WTC11 (cell line): ENCODE measurements around the gene DNAH7. TPM values are rescaled to one million over a fixed set of nuclear protein-coding genes. Genes with fewer than 3 reads are reported as not detected.

ENCODE experiments used
- ATAC-seq: fragments of 200-7000 bp; cut with Tn5 transposase; 2 replicates; pipeline ENCODE4 v1.10.0; 2021; ENCODE audit warnings: mild to moderate bottlenecking, moderate library complexity
- CTCF ChIA-PET: fragments of 300-600 bp; sonication (Branson Sonifier 250); formaldehyde crosslinking; loops from one replicate; lab custom pipeline; 2021; ENCODE audit warnings: antibody characterized with exemption; lab: Charles Lee
- POLR2A ChIA-PET: fragments of 350-600 bp; sonication (Branson Sonifier 250); formaldehyde crosslinking; loops from one replicate; lab custom pipeline; 2021; ENCODE audit warnings: antibody characterized with exemption; lab: Charles Lee
- DNase-seq: peaks from one replicate; pipeline ENCODE4 v3.0.0; 2021; ENCODE audit warnings: low spot score
- H3K27ac Mint-ChIP-seq: 2 replicates; pipeline ENCODE4 v1.8.0; 2021; ENCODE audit warnings: mixed read lengths
- H3K27me3 Mint-ChIP-seq: 2 replicates; pipeline ENCODE4 v1.8.0; 2021; ENCODE audit warnings: low read depth, mild to moderate bottlenecking, moderate library complexity, mixed read lengths
- H3K36me3 Mint-ChIP-seq: 2 replicates; pipeline ENCODE4 v1.8.0; 2021; ENCODE audit warnings: mixed read lengths
- H3K4me1 Mint-ChIP-seq: 2 replicates; pipeline ENCODE4 v1.8.0; 2022; ENCODE audit warnings: mixed read lengths
- H3K4me3 Mint-ChIP-seq: 2 replicates; pipeline ENCODE4 v1.8.0; 2021; ENCODE audit warnings: mild to moderate bottlenecking, moderate library complexity, mixed read lengths
- H3K9me3 Mint-ChIP-seq: 2 replicates; pipeline ENCODE4 v1.8.0; 2021; ENCODE audit warnings: mixed read lengths
- CBFB ChIP-seq: sonication (generic); formaldehyde crosslinking; IDR thresholded peaks from 2 replicates; pipeline ENCODE4 v1.8.1; 2022; ENCODE audit warnings: mild to moderate bottlenecking, low read depth, missing genetic modification reagents
- E2F4 ChIP-seq: sonication (generic); formaldehyde crosslinking; IDR thresholded peaks from 2 replicates; pipeline ENCODE4 v1.8.1; 2022; ENCODE audit warnings: low read depth, mild to moderate bottlenecking, moderate library complexity, missing genetic modification reagents, borderline replicate concordance
- ELF4 ChIP-seq: sonication (generic); formaldehyde crosslinking; IDR thresholded peaks from 2 replicates; pipeline ENCODE4 v1.8.1; 2022; ENCODE audit warnings: low read depth, mild to moderate bottlenecking, moderate library complexity, missing genetic modification reagents
- EMX1 ChIP-seq: fragments of 250-450 bp; sonication (Bioruptor Pico); IDR thresholded peaks from 2 replicates; pipeline ENCODE4 v1.8.0; 2021; ENCODE audit warnings: mild to moderate bottlenecking
- ERG ChIP-seq: fragments of 250-450 bp; sonication (Bioruptor Pico); IDR thresholded peaks from 2 replicates; pipeline ENCODE4 v1.8.0; 2021; ENCODE audit warnings: mild to moderate bottlenecking
- FOXJ3 ChIP-seq: sonication (generic); formaldehyde crosslinking; IDR thresholded peaks from 2 replicates; pipeline ENCODE4 v1.9.0; 2021; ENCODE audit warnings: missing genetic modification reagents, mild to moderate bottlenecking, borderline replicate concordance
- FOXK1 ChIP-seq: sonication (generic); formaldehyde crosslinking; IDR thresholded peaks from 2 replicates; pipeline ENCODE4 v1.8.0; 2022; ENCODE audit warnings: mild to moderate bottlenecking, moderate library complexity, missing genetic modification reagents
- GTF2I ChIP-seq: fragments of 250-450 bp; sonication (Bioruptor Pico); conservative IDR thresholded peaks from 2 replicates; pipeline ENCODE4 v1.4.0; 2021; ENCODE audit warnings: mild to moderate bottlenecking
- HMGA2 ChIP-seq: fragments of 250-450 bp; sonication (Bioruptor Pico); IDR thresholded peaks from 2 replicates; pipeline ENCODE4 v1.4.0; 2021; ENCODE audit warnings: mild to moderate bottlenecking, moderate library complexity
- IRF2 ChIP-seq: sonication (generic); formaldehyde crosslinking; IDR thresholded peaks from 2 replicates; pipeline ENCODE4 v1.8.0; 2022; ENCODE audit warnings: low read depth, missing genetic modification reagents, borderline replicate concordance
- MLX ChIP-seq: sonication (generic); formaldehyde crosslinking; IDR thresholded peaks from 2 replicates; pipeline ENCODE4 v1.8.1; 2023; ENCODE audit warnings: mild to moderate bottlenecking, missing genetic modification reagents, moderate library complexity
- PREB ChIP-seq: sonication (generic); formaldehyde crosslinking; IDR thresholded peaks from 2 replicates; pipeline ENCODE4 v1.8.1; 2022; ENCODE audit warnings: mild to moderate bottlenecking, missing genetic modification reagents, moderate library complexity, borderline replicate concordance
- PRRX2 ChIP-seq: fragments of 250-450 bp; sonication (Bioruptor Pico); IDR thresholded peaks from 2 replicates; pipeline ENCODE4 v1.8.0; 2021; ENCODE audit warnings: mild to moderate bottlenecking
- RORB ChIP-seq: fragments of 250-450 bp; sonication (Bioruptor Pico); IDR thresholded peaks from 2 replicates; pipeline ENCODE4 v1.9.0; 2021; ENCODE audit warnings: mild to moderate bottlenecking
- TEAD1 ChIP-seq: sonication (generic); formaldehyde crosslinking; IDR thresholded peaks from 2 replicates; pipeline ENCODE4 v1.8.0; 2022; ENCODE audit warnings: mild to moderate bottlenecking, missing genetic modification reagents
- ZNF121 ChIP-seq: sonication (generic); formaldehyde crosslinking; IDR thresholded peaks from 2 replicates; pipeline ENCODE4 v1.8.0; 2023; ENCODE audit warnings: missing genetic modification reagents
- ZNF138 ChIP-seq: sonication (generic); formaldehyde crosslinking; conservative IDR thresholded peaks from 2 replicates; pipeline ENCODE4 v1.8.1; 2022; ENCODE audit warnings: mild to moderate bottlenecking, moderate library complexity, missing genetic modification reagents
- ZNF232 ChIP-seq: sonication (generic); formaldehyde crosslinking; IDR thresholded peaks from 2 replicates; pipeline ENCODE4 v1.8.0; 2022; ENCODE audit warnings: mild to moderate bottlenecking, missing genetic modification reagents
- ZNF281 ChIP-seq: sonication (generic); formaldehyde crosslinking; IDR thresholded peaks from 2 replicates; pipeline ENCODE4 v1.8.0; 2023; ENCODE audit warnings: mild to moderate bottlenecking, missing genetic modification reagents
- ZNF396 ChIP-seq: fragments of 250-450 bp; sonication (Bioruptor Pico); IDR thresholded peaks from 2 replicates; pipeline ENCODE4 v1.8.0; 2021; ENCODE audit warnings: mild to moderate bottlenecking, moderate library complexity, borderline replicate concordance
- ZNF512 ChIP-seq: sonication (generic); formaldehyde crosslinking; IDR thresholded peaks from 2 replicates; pipeline ENCODE4 v1.8.1; 2022; ENCODE audit warnings: missing genetic modification reagents, borderline replicate concordance
- ZSCAN18 ChIP-seq: fragments of 250-450 bp; sonication (Bioruptor Pico); IDR thresholded peaks from 2 replicates; pipeline ENCODE4 v2.1.2; 2022; ENCODE audit warnings: mild to moderate bottlenecking, moderate library complexity
- total RNA-seq: library from RNA; stranded (reverse); gene quantifications from 3 replicates; pipeline ENCODE4 v1.2.3, GENCODE V29; 2021

Gene DNAH7
- total RNA-seq, 1 experiment from 2014 or later, result 0.04 TPM

GRCh38 chr2:195912079-195912478, 156.6 kb downstream of the DNAH7 start (continued):
- no peak for TF ChIP-seq ZNF512
- no peak for TF ChIP-seq RORB (CRISPR knock-in tag)
- TF ChIP-seq ERG (CRISPR knock-in tag), result no peak

GRCh38 chr2:195910570-195910969, 158.1 kb downstream of the DNAH7 start:
- POLR2A ChIA-PET, result no interaction called here
- Mint-ChIP-seq H3K4me3 (no peak overlapping the region), H3K36me3 (no peaks in the 10 kb centered on the region), H3K27ac (no peak overlapping the region), H3K27me3 (no peaks in the 10 kb centered on the region), H3K9me3 (peaks cover 5% of the 10 kb centered on the region), H3K4me1 (no peaks in the 10 kb centered on the region)
- no peak for DNase-seq
- CTCF ChIA-PET, result interaction anchor here (0.6 kb wide), 1 partner anchor 30 kb away, joined by 4 read pairs; no protein-coding TSS in a partner anchor
- TF ChIP-seq PRRX2 (CRISPR knock-in tag) (no peak), ZSCAN18 (CRISPR knock-in tag) (no peak), EMX1 (CRISPR knock-in tag) (no peak), GTF2I (CRISPR knock-in tag) (no peak), ZNF281 (CRISPR knock-in tag) (no peak), FOXJ3 (CRISPR knock-in tag) (no peak)
- no peak for ATAC-seq

- CTCF ChIA-PET, result no interaction called here
- ATAC-seq, result no peak
- Mint-ChIP-seq H3K27me3 (no peaks in the 10 kb centered on the region), H3K4me3 (no peak overlapping the region), H3K36me3 (no peaks in the 10 kb centered on the region), H3K9me3 (peaks cover 5% of the 10 kb centered on the region), H3K4me1 (no peaks in the 10 kb centered on the region), H3K27ac (no peak overlapping the region)
- DNase-seq, result no peak
- TF ChIP-seq FOXK1 (CRISPR knock-in tag), result no peak
- no peak for TF ChIP-seq ZNF396
- TF ChIP-seq E2F4, result no peak
- no peak for TF ChIP-seq IRF2 (CRISPR knock-in tag)
- no peak for TF ChIP-seq CBFB (CRISPR knock-in tag)
- TF ChIP-seq PREB (CRISPR knock-in tag), result no peak
- TF ChIP-seq HMGA2 (CRISPR knock-in tag), result no peak
- TF ChIP-seq ELF4, result no peak
- TF ChIP-seq ZNF232 (CRISPR knock-in tag), result no peak
- TF ChIP-seq ZNF121, result no peak
- no peak for TF ChIP-seq TEAD1 (CRISPR knock-in tag)
- TF ChIP-seq MLX (CRISPR knock-in tag), result no peak
- no peak for TF ChIP-seq ZNF138 (CRISPR knock-in tag)
- POLR2A ChIA-PET, result no interaction called here
Measured at GRCh38 chr2:195909926-195910325, 158.7 kb downstream of the DNAH7 start.
